HepG2 (cell line): ENCODE measurements around the gene TOR2A. TPM values are rescaled to one million over a fixed set of nuclear protein-coding genes. Genes with fewer than 3 reads are reported as not detected.

Experiments used
- ATAC-seq: fragments of 200-7000 bp; cut with Tn5 transposase; 3 replicates; pipeline ENCODE4 v1.9.1; 2020; ENCODE audit warnings: mild to moderate bottlenecking, moderate library complexity
- BruUV-seq: library from RNA; stranded (reverse); fragments of 400-500 nt; replicated peaks from 2 replicates; lab custom pipeline; 2021; lab: Mats Ljungman, UMichigan
- CTCF ChIA-PET: fragments of 300-600 bp; formaldehyde crosslinking; extraction: SDS; loops from one replicate; lab custom pipeline; 2021; ENCODE audit warnings: low total read pairs, inconsistent platforms, low intra/inter-chr PET ratio; lab: Yijun Ruan, JAX
- POLR2A ChIA-PET: fragments of 350-600 bp; sonication (Branson Sonifier 250); formaldehyde crosslinking; loops from one replicate; lab custom pipeline; 2020; ENCODE audit warnings: antibody characterized with exemption, inconsistent platforms; lab: Yijun Ruan, JAX
- DNase-seq: peaks from one replicate; pipeline ENCODE4 v3.0.0-alpha.2; 2015; ENCODE audit warnings: low spot score
- FAIRE-seq: peaks from 3 replicates; lab custom pipeline; 2011; peaks lifted over from hg19 to GRCh38; lab: Jason Lieb, UNC
- H2AFZ ChIP-seq: one replicate; pipeline ENCODE4 v1.6.1; 2011; ENCODE audit warnings: low read length, inconsistent platforms
- H3K27ac ChIP-seq: fragments of 300-600 bp; 3 replicates; pipeline ENCODE4 v1.8.0; 2011; ENCODE audit warnings: mixed run types, mild to moderate bottlenecking, mixed read lengths, low read length, inconsistent platforms; ENCODE audit not compliant: insufficient read depth; ENCODE audit errors: extremely low read length
- H3K27me3 ChIP-seq, 2 experiments: fragments of 200-600 bp in 1 of 2; 2 replicates in 1 of 2; 3 replicates in 1 of 2; pipeline versions ENCODE4 v1.6.0 to v1.8.0; 2011; ENCODE audit warnings: low read length in 2 of 2, mild to moderate bottlenecking in 2 of 2, moderate library complexity in 2 of 2, inconsistent platforms in 1 of 2; ENCODE audit not compliant: insufficient read depth in 2 of 2, control insufficient read depth in 1 of 2
- H3K36me3 ChIP-seq, 2 experiments: fragments of 200-600 bp in 1 of 2; replicated peaks in 1 of 2; 2 replicates in 1 of 2; 3 replicates in 1 of 2; pipeline versions ENCODE4 v1.5.1 to v1.8.0; 2011; ENCODE audit warnings: low read length in 2 of 2, inconsistent platforms in 1 of 2; ENCODE audit not compliant: insufficient read depth in 2 of 2, control insufficient read depth in 1 of 2
- H3K4me1 ChIP-seq: 2 replicates; pipeline ENCODE4 v1.5.1; 2012; ENCODE audit warnings: low read length, inconsistent platforms; ENCODE audit not compliant: insufficient read depth
- H3K4me2 ChIP-seq: 2 replicates; pipeline ENCODE4 v1.6.0; 2011; ENCODE audit warnings: low read depth, low read length, inconsistent platforms
- H3K4me3 ChIP-seq, 3 experiments: fragments of 200-600 bp in 1 of 3; sonication (generic), shearing (Covaris generic) in 1 of 3; replicated peaks in 1 of 3; 2 replicates each; pipeline ENCODE4 v1.5.1; 2011 to 2016; ENCODE audit warnings: low read length in 3 of 3, inconsistent platforms in 2 of 3, low read depth in 2 of 3, mild to moderate bottlenecking in 2 of 3, control low read depth in 1 of 3, mixed read lengths in 1 of 3; ENCODE audit not compliant: insufficient read depth in 1 of 3
- H3K79me2 ChIP-seq: one replicate; pipeline ENCODE4 v1.6.1; 2011; ENCODE audit warnings: low read length, inconsistent platforms; ENCODE audit not compliant: insufficient read depth
- H3K9ac ChIP-seq: 2 replicates; pipeline ENCODE4 v1.6.0; 2011; ENCODE audit warnings: mild to moderate bottlenecking, low read depth, low read length, inconsistent platforms; ENCODE audit not compliant: insufficient read depth
- H3K9me3 ChIP-seq: 2 replicates; pipeline ENCODE4 v1.5.1; 2012; ENCODE audit warnings: mild to moderate bottlenecking, low read length
- H4K20me1 ChIP-seq: 2 replicates; pipeline ENCODE4 v1.6.0; 2011; ENCODE audit warnings: inconsistent platforms, mild to moderate bottlenecking, low read length, moderate library complexity; ENCODE audit not compliant: insufficient read depth
- BRD4 ChIP-seq: sonication (generic); formaldehyde crosslinking; IDR thresholded peaks from 2 replicates; pipeline ENCODE4 v1.4.0; 2020; ENCODE audit warnings: missing genetic modification reagents
- EED ChIP-seq: sonication (generic); formaldehyde crosslinking; IDR thresholded peaks from 2 replicates; pipeline ENCODE4 v1.5.0; 2020; ENCODE audit warnings: mild to moderate bottlenecking, missing genetic modification reagents
- GZF1 ChIP-seq: sonication (generic); formaldehyde crosslinking; IDR thresholded peaks from 2 replicates; pipeline ENCODE4 v1.5.1; 2020; ENCODE audit warnings: mild to moderate bottlenecking, missing genetic modification reagents
- MAFF ChIP-seq: IDR thresholded peaks from 2 replicates; pipeline ENCODE4 v1.6.1; 2011; ENCODE audit warnings: low read depth, low read length, improper control_type of control experiment
- MAFK ChIP-seq, 2 experiments: IDR thresholded peaks in 1 of 2; conservative IDR thresholded peaks in 1 of 2; 2 replicates each; pipeline ENCODE4 v1.6.1; 2011; ENCODE audit warnings: improper control_type of control experiment in 2 of 2, low read length in 2 of 2
- NFKB2 ChIP-seq: sonication (generic); formaldehyde crosslinking; IDR thresholded peaks from 2 replicates; pipeline ENCODE4 v1.4.0; 2020; ENCODE audit warnings: missing genetic modification reagents, borderline replicate concordance
- NFYB ChIP-seq: sonication (generic); formaldehyde crosslinking; IDR thresholded peaks from 2 replicates; pipeline ENCODE4 v1.4.0; 2020; ENCODE audit warnings: missing genetic modification reagents
- TBP ChIP-seq: sonication (generic); formaldehyde crosslinking; IDR thresholded peaks from 2 replicates; pipeline ENCODE4 v1.5.0; 2020; ENCODE audit warnings: missing genetic modification reagents
- TFAP4 ChIP-seq: sonication (generic); IDR thresholded peaks from 2 replicates; pipeline ENCODE4 v1.6.1; 2016; ENCODE audit warnings: low read depth, borderline replicate concordance
- ZNF234 ChIP-seq: sonication (generic); formaldehyde crosslinking; conservative IDR thresholded peaks from 2 replicates; pipeline ENCODE4 v1.5.1; 2020; ENCODE audit warnings: mild to moderate bottlenecking, missing genetic modification reagents
- ZNF839 ChIP-seq: sonication (generic); formaldehyde crosslinking; IDR thresholded peaks from 2 replicates; pipeline ENCODE4 v1.4.0; 2020; ENCODE audit warnings: missing genetic modification reagents, mild to moderate bottlenecking, borderline replicate concordance
- ZSCAN25 ChIP-seq: sonication (generic); formaldehyde crosslinking; IDR thresholded peaks from 2 replicates; pipeline ENCODE4 v1.8.0; 2022; ENCODE audit warnings: mild to moderate bottlenecking, missing genetic modification reagents
- ZSCAN30 ChIP-seq: sonication (generic); formaldehyde crosslinking; IDR thresholded peaks from 2 replicates; pipeline ENCODE4 v1.5.0; 2020; ENCODE audit warnings: mild to moderate bottlenecking, missing genetic modification reagents
- WGBS: methylation state at CpG from one replicate; pipeline ENCODE4 v1.1.6; 2017; ENCODE audit warnings: low lambda C conversion rate; 5-methylcytosine and 5-hydroxymethylcytosine counted together
- in situ Hi-C: cut with HindIII; loops from 2 replicates; pipeline ENCODE4 v1.10.0; 2017; ENCODE audit warnings: low pct_unique_long_range_greater_than_20kb; ENCODE audit not compliant: extremely low pct_ligation_motif_present
- intact Hi-C: fragments of 100-400 bp; cut with micrococcal nuclease; formaldehyde crosslinking; loops from one replicate; pipeline ENCODE4 v1.10.0; 2022; ENCODE audit not compliant: unreplicated experiment
- polyA plus RNA-seq, 8 experiments: library from polyadenylated mRNA; depleted of rRNA in 3 of 8; stranded (reverse) in 7 of 8; unstranded in 1 of 8; fragments of >200 nt; fragmentation: Illumina TruSeq in 4 of 8; extraction: Trizol in 4 of 8; gene quantifications; 2 replicates each; pipeline versions ENCODE4 v1.2.1 to v1.2.3, GENCODE V29; 2011 to 2016; ENCODE audit warnings: low read depth in 4 of 8, missing spikeins in 1 of 8, mixed read lengths in 1 of 8; ENCODE audit not compliant: insufficient read depth in 1 of 8
- total RNA-seq, 5 experiments: library from RNA; depleted of rRNA; stranded (reverse); fragments of >200 nt; fragmentation: Illumina TruSeq; extraction: Trizol; gene quantifications; 2 replicates each; pipeline ENCODE4 v1.2.3, GENCODE V29; 2016; ENCODE audit warnings: low read depth in 1 of 5
- TF ChIP-seq, protein P1 (sequence below): sonication (generic); formaldehyde crosslinking; IDR thresholded peaks from 2 replicates; pipeline ENCODE4 v1.4.0; 2020; ENCODE audit warnings: missing genetic modification reagents
- TF ChIP-seq, protein P2 (sequence below): IDR thresholded peaks from 2 replicates; pipeline ENCODE4 v1.6.1; 2016; ENCODE audit warnings: control low read depth
- TF ChIP-seq, protein P3 (sequence below): sonication (generic); formaldehyde crosslinking; IDR thresholded peaks from 2 replicates; pipeline ENCODE4 v1.4.0; 2020; ENCODE audit warnings: missing genetic modification reagents

Gene TOR2A
- total and polyA plus RNA-seq, 2 of the 13 experiments (the other 11 are each of a cell fraction or from before 2014, with no cell fraction given): 3.5 to 7.2 TPM

- TF ChIP-seq, protein P1, sequence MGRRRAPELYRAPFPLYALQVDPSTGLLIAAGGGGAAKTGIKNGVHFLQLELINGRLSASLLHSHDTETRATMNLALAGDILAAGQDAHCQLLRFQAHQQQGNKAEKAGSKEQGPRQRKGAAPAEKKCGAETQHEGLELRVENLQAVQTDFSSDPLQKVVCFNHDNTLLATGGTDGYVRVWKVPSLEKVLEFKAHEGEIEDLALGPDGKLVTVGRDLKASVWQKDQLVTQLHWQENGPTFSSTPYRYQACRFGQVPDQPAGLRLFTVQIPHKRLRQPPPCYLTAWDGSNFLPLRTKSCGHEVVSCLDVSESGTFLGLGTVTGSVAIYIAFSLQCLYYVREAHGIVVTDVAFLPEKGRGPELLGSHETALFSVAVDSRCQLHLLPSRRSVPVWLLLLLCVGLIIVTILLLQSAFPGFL: no peak
- TF ChIP-seq TBP (CRISPR knock-in tag): no peak
- no peak for TF ChIP-seq ZNF234 (CRISPR knock-in tag)
Observed at GRCh38 chr9:127742435-127743088, 7.5 kb upstream of the TOR2A start (continued).

DNA sequence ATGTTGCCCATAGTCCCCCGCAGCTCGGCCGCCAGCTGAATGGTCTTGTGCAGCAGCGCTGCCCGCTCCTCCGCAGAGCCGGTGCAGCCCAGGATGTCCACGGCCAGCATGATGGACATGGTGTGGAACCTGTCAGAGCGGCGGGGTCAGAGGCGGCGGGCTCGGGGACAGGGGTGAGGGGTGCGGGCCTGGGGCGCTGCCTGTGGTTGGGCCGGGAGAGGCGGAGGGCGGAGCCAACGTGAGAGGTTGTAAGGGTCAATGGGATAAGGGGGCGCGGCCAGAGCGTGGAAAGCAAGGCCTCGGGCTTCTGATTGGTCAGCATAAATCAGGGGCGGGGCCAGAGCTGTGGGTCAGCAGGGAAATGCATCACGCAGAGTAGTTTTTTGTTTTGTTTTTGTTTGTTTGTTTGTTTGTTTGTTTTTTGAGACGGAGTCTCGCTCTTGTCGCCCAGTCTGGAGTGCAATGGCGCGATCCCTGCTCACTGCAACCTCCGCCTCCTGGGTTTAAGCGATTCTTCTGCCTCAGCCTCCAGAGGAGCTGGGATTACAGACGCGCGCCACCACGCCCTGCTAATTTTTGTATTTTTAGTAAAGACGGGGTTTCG, 6.8 kb upstream of the TOR2A start:
- peaks cover 5 to 50% of the 10 kb centered on the region in 2 experiments; a peak in 4 of 5 replicates for H3K27me3 ChIP-seq
- BruUV-seq: no TSS peak
- WGBS: 48% methylated on average over 38 of the region's 38 CpGs
- no peaks in the 10 kb centered on the region for H4K20me1 ChIP-seq
- in situ Hi-C loops: no loop called here
- peaks cover 22% of the 10 kb centered on the region for H3K4me1 ChIP-seq
- H3K4me3 ChIP-seq: peak overlapping the region in 1 of 3 experiments; percentile 32; a peak in 1 of 6 replicates
- ATAC-seq (peak; percentile 59), DNase-seq (peak; percentile 37), FAIRE-seq (no peak)
- H3K79me2 ChIP-seq: no peaks in the 10 kb centered on the region
- peak overlapping the region; percentile 21; the same call in 1 of the 2 replicates for H3K4me2 ChIP-seq
- CTCF ChIA-PET: no interaction called here
- no peak overlapping the region for H2AFZ ChIP-seq
- intact Hi-C loops: loop anchor here (2.0 kb wide), 1 partner anchor 43 kb away; no protein-coding TSS in a partner anchor
- H3K27ac ChIP-seq: no peak overlapping the region
- no peak overlapping the region for H3K9ac ChIP-seq
- no peaks in the 10 kb centered on the region for H3K9me3 ChIP-seq
- H3K36me3 ChIP-seq: no peaks in the 10 kb centered on the region
- POLR2A ChIA-PET: no interaction called here
- TF ChIP-seq ZSCAN25 (CRISPR knock-in tag): peak; percentile 63
- TF ChIP-seq, protein P2, sequence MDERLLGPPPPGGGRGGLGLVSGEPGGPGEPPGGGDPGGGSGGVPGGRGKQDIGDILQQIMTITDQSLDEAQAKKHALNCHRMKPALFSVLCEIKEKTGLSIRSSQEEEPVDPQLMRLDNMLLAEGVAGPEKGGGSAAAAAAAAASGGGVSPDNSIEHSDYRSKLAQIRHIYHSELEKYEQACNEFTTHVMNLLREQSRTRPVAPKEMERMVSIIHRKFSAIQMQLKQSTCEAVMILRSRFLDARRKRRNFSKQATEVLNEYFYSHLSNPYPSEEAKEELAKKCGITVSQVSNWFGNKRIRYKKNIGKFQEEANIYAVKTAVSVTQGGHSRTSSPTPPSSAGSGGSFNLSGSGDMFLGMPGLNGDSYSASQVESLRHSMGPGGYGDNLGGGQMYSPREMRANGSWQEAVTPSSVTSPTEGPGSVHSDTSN (CRISPR knock-in tag): peak; percentile 70
- no peak for TF ChIP-seq EED
- TF ChIP-seq BRD4 (CRISPR knock-in tag): no peak
- TF ChIP-seq ZNF839: no peak
- no peak for TF ChIP-seq NFKB2 (CRISPR knock-in tag)
- TF ChIP-seq, protein P3, sequence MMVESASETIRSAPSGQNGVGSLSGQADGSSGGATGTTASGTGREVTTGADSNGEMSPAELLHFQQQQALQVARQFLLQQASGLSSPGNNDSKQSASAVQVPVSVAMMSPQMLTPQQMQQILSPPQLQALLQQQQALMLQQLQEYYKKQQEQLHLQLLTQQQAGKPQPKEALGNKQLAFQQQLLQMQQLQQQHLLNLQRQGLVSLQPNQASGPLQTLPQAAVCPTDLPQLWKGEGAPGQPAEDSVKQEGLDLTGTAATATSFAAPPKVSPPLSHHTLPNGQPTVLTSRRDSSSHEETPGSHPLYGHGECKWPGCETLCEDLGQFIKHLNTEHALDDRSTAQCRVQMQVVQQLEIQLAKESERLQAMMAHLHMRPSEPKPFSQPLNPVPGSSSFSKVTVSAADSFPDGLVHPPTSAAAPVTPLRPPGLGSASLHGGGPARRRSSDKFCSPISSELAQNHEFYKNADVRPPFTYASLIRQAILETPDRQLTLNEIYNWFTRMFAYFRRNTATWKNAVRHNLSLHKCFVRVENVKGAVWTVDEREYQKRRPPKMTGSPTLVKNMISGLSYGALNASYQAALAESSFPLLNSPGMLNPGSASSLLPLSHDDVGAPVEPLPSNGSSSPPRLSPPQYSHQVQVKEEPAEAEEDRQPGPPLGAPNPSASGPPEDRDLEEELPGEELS: no peak
- TF ChIP-seq MAFF: peak; percentile 19; the same call in 1 of the 2 replicates
- TF ChIP-seq NFYB (CRISPR knock-in tag): peak; percentile 74
- no peak for TF ChIP-seq ZSCAN30 (CRISPR knock-in tag)
- peak; percentile 54 to 57; a peak in 3 of 4 replicates for TF ChIP-seq MAFK (conservative IDR thresholded peaks at IDR 0.05 in 1 of 2, IDR thresholded peaks at IDR 0.05 in 1 of 2; ENCODE audit: low read length in 2 of 2)
- no peak for TF ChIP-seq TFAP4
- TF ChIP-seq GZF1 (CRISPR knock-in tag): no peak
